ENCODE data around the gene MYOCD.
A peak's percentile ranks its signal among the peaks of the same experiment; 100 is the strongest.

Gene MYOCD

DNA sequence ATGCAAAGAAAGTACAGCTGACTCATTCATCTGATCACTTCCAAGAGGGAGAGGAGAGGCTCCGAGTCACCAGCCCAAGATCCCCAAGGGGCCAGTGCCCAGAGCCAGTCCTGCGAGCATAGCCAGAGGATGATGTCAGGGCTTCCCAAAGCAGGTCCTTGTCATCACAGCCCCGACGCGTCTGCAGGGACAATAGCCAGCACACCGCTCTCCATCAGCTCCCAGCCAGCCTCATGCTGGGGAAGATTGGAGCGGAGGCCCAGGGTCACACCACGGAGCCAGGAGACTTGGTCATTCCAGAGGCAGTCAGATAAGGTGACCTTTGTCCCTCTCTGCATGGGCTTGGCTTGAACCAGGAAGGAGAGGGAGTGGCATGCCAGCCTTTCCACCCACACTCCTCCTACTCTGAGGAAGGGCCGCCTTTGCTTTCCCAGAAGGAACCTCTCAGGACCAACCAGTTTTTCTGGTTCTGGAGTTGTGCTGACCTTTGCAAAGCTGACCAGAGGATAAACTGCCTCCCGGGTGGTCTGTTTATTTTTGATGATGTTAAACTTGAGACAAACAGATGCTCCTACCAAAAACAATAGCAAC, 65.3 kb downstream of the MYOCD start:
- no peak for TF ChIP-seq CTCF (conservative IDR thresholded peaks at IDR 0.05; ENCODE audit: control insufficient read depth, insufficient read depth, low read depth, low read length)
- peak; percentile 82 for DNase-seq (ENCODE audit: low read depth)
- no peak overlapping the region for H3K4me3 ChIP-seq (ENCODE audit: control insufficient read depth, low read depth, low read length)

DNA sequence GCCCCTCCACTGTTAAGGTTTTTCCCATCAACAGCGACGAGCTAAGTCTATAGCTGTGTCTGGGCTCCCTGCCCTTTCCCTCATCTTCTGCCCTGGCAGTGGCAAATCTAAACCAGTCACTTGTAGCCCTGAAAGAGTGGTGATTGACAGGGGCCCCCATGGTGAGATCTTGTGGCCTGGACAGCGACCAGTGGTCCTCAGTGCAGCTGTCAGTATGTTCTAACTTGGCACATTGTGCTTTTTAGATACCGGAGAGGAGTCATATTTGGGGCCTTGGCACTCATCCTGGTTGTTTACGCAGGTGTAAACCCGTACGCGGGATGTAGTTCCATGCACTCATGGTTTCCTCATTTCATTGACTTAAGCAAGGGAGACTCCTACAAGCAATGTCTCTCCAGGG, 66.1 kb downstream of the MYOCD start:
- no peak for TF ChIP-seq CTCF (conservative IDR thresholded peaks at IDR 0.05; ENCODE audit: control insufficient read depth, insufficient read depth, low read depth, low read length)
- H3K4me3 ChIP-seq (ENCODE audit: control insufficient read depth, low read depth, low read length), result no peak overlapping the region
- DNase-seq (ENCODE audit: low read depth), result no peak

GRCh38 chr17:12732366-12732765, 66.7 kb downstream of the MYOCD start:
- no peak for DNase-seq (ENCODE audit: low read depth)
- no peak for TF ChIP-seq CTCF (conservative IDR thresholded peaks at IDR 0.05; ENCODE audit: control insufficient read depth, insufficient read depth, low read depth, low read length)
- H3K4me3 ChIP-seq (ENCODE audit: control insufficient read depth, low read depth, low read length), result no peak overlapping the region

DNA sequence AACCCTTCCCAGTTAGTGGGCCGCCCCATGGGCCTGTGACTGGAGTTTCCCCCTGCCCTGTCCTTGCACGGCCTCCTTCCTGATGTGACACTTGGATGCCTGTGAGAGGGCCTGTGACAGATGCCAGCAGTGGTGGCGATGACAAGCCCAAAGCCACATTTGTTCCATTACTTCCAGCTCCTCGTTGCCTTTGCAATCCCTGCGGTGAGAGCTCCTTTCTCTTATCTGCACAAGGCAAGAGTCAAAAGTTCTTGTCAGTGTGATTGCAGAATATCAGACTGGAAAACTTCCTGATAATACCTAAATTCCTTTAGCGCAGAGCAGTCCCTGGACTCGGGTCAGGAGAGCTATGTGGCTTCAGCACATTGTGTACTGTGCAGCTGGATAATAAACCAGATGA, 69.2 kb downstream of the MYOCD start:
- no peak for TF ChIP-seq CTCF (conservative IDR thresholded peaks at IDR 0.05; ENCODE audit: control insufficient read depth, insufficient read depth, low read depth, low read length)
- DNase-seq (ENCODE audit: low read depth), result no peak
- no peak overlapping the region for H3K4me3 ChIP-seq (ENCODE audit: control insufficient read depth, low read depth, low read length)

DNA sequence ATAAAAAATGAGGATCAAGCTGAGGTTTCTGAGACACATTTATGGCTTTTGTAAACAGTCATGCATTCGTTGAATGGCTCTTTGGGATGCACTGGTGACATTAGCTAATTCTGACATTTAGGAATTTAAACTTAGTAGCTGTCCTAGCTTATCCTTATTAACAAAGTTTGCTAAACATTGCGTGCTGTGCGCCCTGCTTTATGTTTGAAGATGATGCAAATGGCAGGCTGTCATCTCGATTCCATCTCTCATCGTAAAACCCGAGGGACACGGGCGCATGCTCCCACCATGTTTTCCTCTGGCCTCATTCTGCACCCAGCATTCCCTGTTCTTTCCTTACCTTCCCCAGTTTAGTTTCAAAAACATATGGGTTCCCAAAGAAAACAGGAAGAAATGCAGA, 69.8 kb downstream of the MYOCD start:
- no peak overlapping the region for H3K4me3 ChIP-seq (ENCODE audit: control insufficient read depth, low read depth, low read length)
- TF ChIP-seq CTCF (conservative IDR thresholded peaks at IDR 0.05; ENCODE audit: control insufficient read depth, insufficient read depth, low read depth, low read length), result no peak
- no peak for DNase-seq (ENCODE audit: low read depth)

DNA sequence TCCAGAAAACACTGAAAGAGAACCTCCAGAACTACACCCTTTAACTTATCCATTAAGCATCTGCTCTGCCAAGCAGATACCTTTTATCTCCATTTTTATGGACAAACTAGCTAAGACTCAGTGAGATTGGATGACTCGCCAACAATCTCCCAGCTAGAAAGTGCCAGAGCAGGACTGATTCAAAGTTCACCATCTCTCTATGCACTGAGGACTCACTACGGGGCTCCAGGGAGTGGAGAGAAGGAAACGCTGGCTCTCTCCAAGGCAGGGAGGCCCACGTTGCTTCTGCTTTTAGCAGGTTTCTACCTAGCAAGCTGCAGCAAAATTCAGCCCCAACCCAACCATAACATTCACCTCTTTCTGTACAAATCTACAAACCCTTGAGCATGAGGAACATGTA, 70.8 kb downstream of the MYOCD start:
- no peak for DNase-seq (ENCODE audit: low read depth)
- TF ChIP-seq CTCF (conservative IDR thresholded peaks at IDR 0.05; ENCODE audit: control insufficient read depth, insufficient read depth, low read depth, low read length), result no peak

More for the DNA sequence above, 70.8 kb downstream of the MYOCD start:
- H3K4me3 ChIP-seq (ENCODE audit: control insufficient read depth, low read depth, low read length), result no peak overlapping the region

All from fibroblast of mammary gland (primary cell).